PC-3 (cell line): ENCODE data around the gene ZNF764. TPM values are rescaled to one million over a fixed set of nuclear protein-coding genes. Genes with fewer than 3 reads are reported as not detected.

Experiments used
- ATAC-seq: fragments of 200-7000 bp; cut with Tn5 transposase; 2 replicates; pipeline ENCODE4 v1.9.1; 2020; ENCODE audit warnings: mild to moderate bottlenecking, moderate library complexity
- BruUV-seq: library from RNA; stranded (reverse); fragments of 400-500 nt; replicated peaks from 2 replicates; lab custom pipeline; 2021; lab: Mats Ljungman, UMichigan
- CTCF ChIA-PET: fragments of 300-600 bp; sonication (Branson Sonifier 250); formaldehyde crosslinking; loops from one replicate; lab custom pipeline; 2022; ENCODE audit warnings: antibody characterized with exemption; lab: Charles Lee
- POLR2A ChIA-PET: fragments of 300-600 bp; sonication (Branson Sonifier 250); formaldehyde crosslinking; loops from one replicate; lab custom pipeline; 2022; ENCODE audit warnings: antibody characterized with exemption; ENCODE audit not compliant: unreplicated experiment; lab: Charles Lee
- DNase-seq: peaks from one replicate; pipeline ENCODE4 v3.0.0-alpha.2; 2015
- H2AFZ ChIP-seq: fragments of 300-600 bp; sonication (generic); 2 replicates; pipeline ENCODE4 v1.6.0; 2016; ENCODE audit warnings: antibody characterized with exemption, low read length
- H3F3A ChIP-seq: fragments of 300-600 bp; sonication (generic); one replicate; pipeline ENCODE4 v1.6.0; 2017; ENCODE audit warnings: antibody characterized with exemption, low read length, control low read depth, mild to moderate bottlenecking; ENCODE audit not compliant: unreplicated experiment
- H3K27ac ChIP-seq: fragments of 300-600 bp; sonication (generic); 2 replicates; pipeline ENCODE4 v1.5.1; 2016; ENCODE audit warnings: mild to moderate bottlenecking, low read length
- H3K27me3 ChIP-seq: fragments of 300-600 bp; sonication (generic); 2 replicates; pipeline ENCODE4 v1.6.1; 2016; ENCODE audit warnings: low read length, mixed read lengths
- H3K36me3 ChIP-seq: fragments of 300-600 bp; sonication (generic); 2 replicates; pipeline ENCODE4 v1.6.1; 2016; ENCODE audit warnings: low read depth, mixed run types, low read length, mixed read lengths
- H3K4me1 ChIP-seq: fragments of 300-600 bp; sonication (generic); 2 replicates; pipeline ENCODE4 v1.5.1; 2016; ENCODE audit warnings: low read length; ENCODE audit not compliant: insufficient read depth
- H3K4me2 ChIP-seq: fragments of 300-600 bp; sonication (generic); 2 replicates; pipeline ENCODE4 v1.6.0; 2016; ENCODE audit warnings: low read length
- H3K4me3 ChIP-seq: fragments of 300-600 bp; sonication (generic); 2 replicates; pipeline ENCODE4 v1.5.1; 2016; ENCODE audit warnings: mild to moderate bottlenecking, low read length, mixed read lengths
- H3K79me2 ChIP-seq: fragments of 300-600 bp; sonication (generic); 2 replicates; pipeline ENCODE4 v1.6.1; 2017; ENCODE audit warnings: low read length, mixed read lengths
- H3K9ac ChIP-seq: fragments of 300-600 bp; sonication (generic); 2 replicates; pipeline ENCODE4 v1.6.0; 2016; ENCODE audit warnings: mild to moderate bottlenecking, low read length
- H3K9me2 ChIP-seq: fragments of 300-600 bp; sonication (generic); replicated peaks from 2 replicates; pipeline ENCODE4 v1.6.1; 2016; ENCODE audit warnings: mixed run types, low read length, mixed read lengths
- H3K9me3 ChIP-seq: fragments of 300-600 bp; sonication (generic); 2 replicates; pipeline ENCODE4 v1.6.1; 2016; ENCODE audit warnings: low read length, mixed read lengths
- H4K20me1 ChIP-seq: fragments of 300-600 bp; sonication (generic); 2 replicates; pipeline ENCODE4 v1.6.1; 2016; ENCODE audit warnings: low read length, mixed read lengths
- CTCF ChIP-seq: fragments of 300-600 bp; sonication (generic); conservative IDR thresholded peaks from 2 replicates; pipeline ENCODE4 v1.5.1; 2017; ENCODE audit warnings: antibody characterized with exemption, low read depth, mild to moderate bottlenecking, low read length
- EZH2 ChIP-seq: fragments of 300-600 bp; sonication (generic); IDR thresholded peaks from one replicate; pipeline ENCODE4 v1.6.1; 2017; ENCODE audit warnings: antibody characterized with exemption, mild to moderate bottlenecking, low read length; ENCODE audit not compliant: unreplicated experiment
- EZH2phosphoT487 ChIP-seq: fragments of 300-600 bp; sonication (generic); IDR thresholded peaks from 2 replicates; pipeline ENCODE4 v1.6.1; 2018; ENCODE audit warnings: mild to moderate bottlenecking, antibody characterized with exemption, low read length, borderline replicate concordance
- intact Hi-C: fragments of 100-400 bp; cut with micrococcal nuclease; formaldehyde crosslinking; loops from 2 replicates; pipeline ENCODE4 v1.9.0; 2023
- total RNA-seq: library from RNA; depleted of rRNA; stranded (reverse); fragments of >200 nt; gene quantifications from 2 replicates; pipeline ENCODE4 v1.2.3, GENCODE V29; 2014

The ZNF764 gene
- total RNA-seq, 1 experiment from 2014 or later = 8.1 TPM

- no peak overlapping the region for H3K9ac ChIP-seq
- H2AFZ ChIP-seq = no peak overlapping the region
- no peaks in the 10 kb centered on the region for H3K27me3 ChIP-seq
- ChIA-PET CTCF (no interaction called here), POLR2A (interaction anchor here (0.5 kb wide), 1 partner anchor 8 kb away, joined by 3 read pairs; no protein-coding TSS in a partner anchor)
- BruUV-seq = no TSS peak
- no peak for DNase-seq
- no peaks in the 10 kb centered on the region for H4K20me1 ChIP-seq
- no peak overlapping the region for H3K4me2 ChIP-seq
- H3K79me2 ChIP-seq = no peaks in the 10 kb centered on the region
- H3K27ac ChIP-seq = no peak overlapping the region
- H3K9me3 ChIP-seq = no peaks in the 10 kb centered on the region
- H3K4me3 ChIP-seq = no peak overlapping the region
- H3F3A ChIP-seq = no peaks in the 10 kb centered on the region
- TF ChIP-seq CTCF (no peak), EZH2 (no peak), EZH2phosphoT487 (no peak)
- H3K9me2 ChIP-seq = no peaks in the 10 kb centered on the region
- H3K36me3 ChIP-seq = no peaks in the 10 kb centered on the region
- intact Hi-C loops = no loop called here
- no peak for ATAC-seq
- peaks cover 29% of the 10 kb centered on the region for H3K4me1 ChIP-seq
Observed at GRCh38 chr16:30565526-30565925, 7.4 kb upstream of the ZNF764 start.

- Histone ChIP-seq H3K79me2 (peaks cover 11% of the 10 kb centered on the region), H3K27ac (no peak overlapping the region), H3F3A (no peaks in the 10 kb centered on the region), H3K9me3 (no peaks in the 10 kb centered on the region), H2AFZ (no peak overlapping the region), H3K4me1 (peaks cover 4% of the 10 kb centered on the region), H3K36me3 (no peaks in the 10 kb centered on the region), H3K4me3 (no peak overlapping the region), H3K9me2 (no peaks in the 10 kb centered on the region), H3K4me2 (no peak overlapping the region), H3K27me3 (no peaks in the 10 kb centered on the region), H4K20me1 (no peaks in the 10 kb centered on the region), H3K9ac (no peak overlapping the region)
- no peak for ATAC-seq
- intact Hi-C loops = no loop called here
- POLR2A ChIA-PET = no interaction called here
- TF ChIP-seq EZH2 = no peak
- no peak for TF ChIP-seq CTCF
- no peak for TF ChIP-seq EZH2phosphoT487
- no peak for DNase-seq
- CTCF ChIA-PET = no interaction called here
- no TSS peak for BruUV-seq
Observed at GRCh38 chr16:30562021-30562420, 3.8 kb upstream of the ZNF764 start.

GRCh38 chr16:30561089-30561816, 3.1 kb upstream of the ZNF764 start:
- H3K4me2 ChIP-seq = no peak overlapping the region
- CTCF ChIA-PET = no interaction called here
- no peak overlapping the region for H3K9ac ChIP-seq

More at GRCh38 chr16:30561089-30561816, 3.1 kb upstream of the ZNF764 start:
- Histone ChIP-seq H4K20me1 (no peaks in the 10 kb centered on the region), H3K36me3 (no peaks in the 10 kb centered on the region), H2AFZ (no peak overlapping the region), H3K4me1 (peaks cover 2% of the 10 kb centered on the region; the same call in 1 of the 2 replicates), H3K9me3 (no peaks in the 10 kb centered on the region), H3K9me2 (no peaks in the 10 kb centered on the region), H3F3A (no peaks in the 10 kb centered on the region), H3K27ac (no peak overlapping the region), H3K27me3 (no peaks in the 10 kb centered on the region), H3K79me2 (peaks cover 17% of the 10 kb centered on the region), H3K4me3 (no peak overlapping the region)
- intact Hi-C loops = no loop called here
- TF ChIP-seq EZH2phosphoT487 (no peak), EZH2 (no peak), CTCF (no peak)
- no TSS peak for BruUV-seq
- ATAC-seq (no peak), DNase-seq (no peak)
- POLR2A ChIA-PET = no interaction called here
